Neural cell (in vitro differentiated cells): ENCODE results near the gene CELA3A. TPM values are rescaled to one million over a fixed set of nuclear protein-coding genes. Genes with fewer than 3 reads are reported as not detected.

Source experiments
- H2AFZ ChIP-seq: fragments of 200-600, 300-800 bp; sonication (generic), shearing (Covaris generic); 2 replicates; pipeline ENCODE4 v1.6.0; 2014; ENCODE audit warnings: low read depth, mild to moderate bottlenecking, antibody characterized with exemption, low read length, moderate library complexity
- H3F3A ChIP-seq: fragments of 200-600 bp; shearing (Covaris generic); 2 replicates; pipeline ENCODE4 v1.6.1; 2016; ENCODE audit warnings: mild to moderate bottlenecking, moderate library complexity, mixed read lengths, antibody characterized with exemption, low read length; ENCODE audit not compliant: insufficient read depth, poor library complexity, severe bottlenecking
- H3K27ac ChIP-seq: fragments of 200-600, 300-800 bp; sonication (generic), shearing (Covaris generic); 2 replicates; pipeline ENCODE4 v1.5.1; 2014; ENCODE audit warnings: mild to moderate bottlenecking, low read length, moderate library complexity
- H3K27me3 ChIP-seq: fragments of 300-800, 200-600 bp; sonication (generic), shearing (Covaris generic); 2 replicates; pipeline ENCODE4 v1.6.0; 2014; ENCODE audit warnings: mild to moderate bottlenecking, low read depth, low read length, moderate library complexity; ENCODE audit not compliant: insufficient read depth
- H3K36me3 ChIP-seq: fragments of 300-800, 200-600 bp; sonication (generic), shearing (Covaris generic); 2 replicates; pipeline ENCODE4 v1.5.1; 2014; ENCODE audit warnings: mild to moderate bottlenecking, antibody characterized with exemption, low read length, moderate library complexity; ENCODE audit not compliant: insufficient read depth
- H3K4me2 ChIP-seq: fragments of 300-800, 200-600 bp; sonication (generic), shearing (Covaris generic); 2 replicates; pipeline ENCODE4 v1.6.0; 2014; ENCODE audit warnings: mild to moderate bottlenecking, low read length
- H3K4me3 ChIP-seq: fragments of 300-800, 200-600 bp; sonication (generic), shearing (Covaris generic); 2 replicates; pipeline ENCODE4 v1.5.1; 2014; ENCODE audit warnings: mild to moderate bottlenecking, low read length, moderate library complexity
- H3K79me2 ChIP-seq: fragments of 200-600 bp; shearing (Covaris generic); replicated peaks from 2 replicates; pipeline ENCODE4 v1.6.0; 2014; ENCODE audit warnings: mild to moderate bottlenecking, low read length, moderate library complexity; ENCODE audit not compliant: insufficient read depth
- H3K9ac ChIP-seq: fragments of 300-800, 200-600 bp; sonication (generic), shearing (Covaris generic); 2 replicates; pipeline ENCODE4 v1.6.1; 2016; ENCODE audit warnings: mild to moderate bottlenecking, low read length, mixed read lengths
- H3K9me2 ChIP-seq: fragments of 200-600 bp; shearing (Covaris generic); 2 replicates; pipeline ENCODE4 v1.6.1; 2016; ENCODE audit warnings: mild to moderate bottlenecking, low read length, mixed read lengths; ENCODE audit not compliant: insufficient read depth
- H3K9me3 ChIP-seq: fragments of 200-600, 300-800 bp; sonication (generic), shearing (Covaris generic); 2 replicates; pipeline ENCODE4 v1.6.1; 2016; ENCODE audit warnings: mild to moderate bottlenecking, mixed run types, low read length, moderate library complexity, mixed read lengths
- H4K20me1 ChIP-seq: fragments of 200-600 bp; shearing (Covaris generic); 2 replicates; pipeline ENCODE4 v1.6.1; 2016; ENCODE audit warnings: mild to moderate bottlenecking, mixed run types; ENCODE audit not compliant: insufficient read depth
- EP300 ChIP-seq: fragments of 450-650 bp; conservative IDR thresholded peaks from 2 replicates; pipeline ENCODE4 v1.6.1; 2014; ENCODE audit warnings: antibody characterized with exemption, mild to moderate bottlenecking, moderate library complexity; ENCODE audit not compliant: poor library complexity, severe bottlenecking
- EZH2 ChIP-seq: fragments of 200-600, 300-800 bp; shearing (Covaris generic), sonication (generic); IDR thresholded peaks from 2 replicates; pipeline ENCODE4 v1.6.1; 2014; ENCODE audit warnings: antibody characterized with exemption, low read length, borderline replicate concordance, mild to moderate bottlenecking; ENCODE audit not compliant: insufficient read depth, poor library complexity, severe bottlenecking
- MXI1 ChIP-seq: fragments of 450-650 bp; conservative IDR thresholded peaks from 2 replicates; pipeline ENCODE4 v1.6.1; 2014; ENCODE audit warnings: antibody characterized with exemption, mild to moderate bottlenecking; ENCODE audit not compliant: poor library complexity, severe bottlenecking
- POLR2AphosphoS5 ChIP-seq: IDR thresholded peaks from 2 replicates; pipeline ENCODE4 v1.6.1; 2012
- RAD21 ChIP-seq: fragments of 450-650 bp; conservative IDR thresholded peaks from 2 replicates; pipeline ENCODE4 v1.6.1; 2014; ENCODE audit warnings: antibody characterized with exemption, mild to moderate bottlenecking, moderate library complexity
- SMC3 ChIP-seq: fragments of 450-650 bp; conservative IDR thresholded peaks from 2 replicates; pipeline ENCODE4 v1.6.1; 2014; ENCODE audit warnings: antibody characterized with exemption, mild to moderate bottlenecking, moderate library complexity; ENCODE audit not compliant: poor library complexity
- TAF1 ChIP-seq: IDR thresholded peaks from 2 replicates; pipeline ENCODE4 v1.6.1; 2012; ENCODE audit warnings: low read depth
- polyA plus RNA-seq: library from polyadenylated mRNA; depleted of rRNA; stranded (reverse); fragments of >200 nt; gene quantifications from 2 replicates; pipeline ENCODE4 v1.2.3, GENCODE V29; 2014
- TF ChIP-seq, protein P1 (sequence below): fragments of 450-650 bp; IDR thresholded peaks from 2 replicates; pipeline ENCODE4 v1.5.1; 2014; ENCODE audit warnings: antibody characterized with exemption, mild to moderate bottlenecking, moderate library complexity; ENCODE audit not compliant: poor library complexity, severe bottlenecking
- TF ChIP-seq, protein P2 (sequence below): IDR thresholded peaks from 2 replicates; pipeline ENCODE4 v1.6.1; 2012; ENCODE audit warnings: borderline replicate concordance

Gene CELA3A
- polyA plus RNA-seq, 1 donor from 2014 or later: not detected

DNA sequence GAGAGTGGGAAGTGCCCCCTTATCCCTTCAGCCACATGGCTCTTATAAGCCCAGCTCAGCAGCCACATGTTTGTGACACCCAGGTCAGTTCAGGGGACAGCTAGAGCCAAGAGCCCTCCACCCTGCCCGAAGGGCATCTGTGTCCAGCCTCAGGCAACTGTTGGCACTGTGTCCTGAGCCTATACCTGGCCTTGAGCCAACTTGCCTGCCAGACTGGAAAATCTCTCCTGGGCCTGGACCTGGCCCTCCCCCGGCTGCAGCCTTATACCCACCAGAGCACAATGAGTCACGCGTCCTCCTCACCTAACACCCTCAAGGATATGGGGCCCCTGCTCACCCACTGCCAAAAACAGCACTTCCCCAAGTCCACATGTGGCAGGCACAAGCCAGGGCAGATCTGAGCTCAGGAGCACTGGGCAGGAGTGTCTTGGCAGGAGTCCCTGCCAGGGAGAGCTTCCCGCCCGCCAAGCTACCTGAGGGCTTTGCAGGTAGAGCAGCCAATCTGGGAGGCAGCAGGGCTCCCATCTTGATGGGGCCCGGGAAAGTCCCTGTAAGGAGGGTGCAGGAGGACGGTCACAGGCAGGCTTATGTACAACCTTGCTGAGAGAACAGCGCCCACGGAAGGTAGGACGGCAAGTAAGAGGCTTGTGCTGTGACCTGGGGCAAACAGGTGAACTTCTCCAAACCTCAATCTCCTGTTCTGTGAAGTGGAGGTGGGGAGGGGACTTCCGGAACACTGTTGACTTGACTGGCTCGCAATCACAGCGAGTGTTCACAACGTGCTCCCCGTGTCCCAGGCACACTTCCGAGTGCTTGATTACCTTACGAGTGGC lies 44.5 kb upstream of the CELA3A start:
- TF ChIP-seq POLR2AphosphoS5 (no peak), SMC3 (no peak), EP300 (no peak), RAD21 (no peak), EZH2 (no peak), TAF1 (no peak), MXI1 (no peak)
- TF ChIP-seq, protein P1, sequence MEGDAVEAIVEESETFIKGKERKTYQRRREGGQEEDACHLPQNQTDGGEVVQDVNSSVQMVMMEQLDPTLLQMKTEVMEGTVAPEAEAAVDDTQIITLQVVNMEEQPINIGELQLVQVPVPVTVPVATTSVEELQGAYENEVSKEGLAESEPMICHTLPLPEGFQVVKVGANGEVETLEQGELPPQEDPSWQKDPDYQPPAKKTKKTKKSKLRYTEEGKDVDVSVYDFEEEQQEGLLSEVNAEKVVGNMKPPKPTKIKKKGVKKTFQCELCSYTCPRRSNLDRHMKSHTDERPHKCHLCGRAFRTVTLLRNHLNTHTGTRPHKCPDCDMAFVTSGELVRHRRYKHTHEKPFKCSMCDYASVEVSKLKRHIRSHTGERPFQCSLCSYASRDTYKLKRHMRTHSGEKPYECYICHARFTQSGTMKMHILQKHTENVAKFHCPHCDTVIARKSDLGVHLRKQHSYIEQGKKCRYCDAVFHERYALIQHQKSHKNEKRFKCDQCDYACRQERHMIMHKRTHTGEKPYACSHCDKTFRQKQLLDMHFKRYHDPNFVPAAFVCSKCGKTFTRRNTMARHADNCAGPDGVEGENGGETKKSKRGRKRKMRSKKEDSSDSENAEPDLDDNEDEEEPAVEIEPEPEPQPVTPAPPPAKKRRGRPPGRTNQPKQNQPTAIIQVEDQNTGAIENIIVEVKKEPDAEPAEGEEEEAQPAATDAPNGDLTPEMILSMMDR: no peak
- TF ChIP-seq, protein P2, sequence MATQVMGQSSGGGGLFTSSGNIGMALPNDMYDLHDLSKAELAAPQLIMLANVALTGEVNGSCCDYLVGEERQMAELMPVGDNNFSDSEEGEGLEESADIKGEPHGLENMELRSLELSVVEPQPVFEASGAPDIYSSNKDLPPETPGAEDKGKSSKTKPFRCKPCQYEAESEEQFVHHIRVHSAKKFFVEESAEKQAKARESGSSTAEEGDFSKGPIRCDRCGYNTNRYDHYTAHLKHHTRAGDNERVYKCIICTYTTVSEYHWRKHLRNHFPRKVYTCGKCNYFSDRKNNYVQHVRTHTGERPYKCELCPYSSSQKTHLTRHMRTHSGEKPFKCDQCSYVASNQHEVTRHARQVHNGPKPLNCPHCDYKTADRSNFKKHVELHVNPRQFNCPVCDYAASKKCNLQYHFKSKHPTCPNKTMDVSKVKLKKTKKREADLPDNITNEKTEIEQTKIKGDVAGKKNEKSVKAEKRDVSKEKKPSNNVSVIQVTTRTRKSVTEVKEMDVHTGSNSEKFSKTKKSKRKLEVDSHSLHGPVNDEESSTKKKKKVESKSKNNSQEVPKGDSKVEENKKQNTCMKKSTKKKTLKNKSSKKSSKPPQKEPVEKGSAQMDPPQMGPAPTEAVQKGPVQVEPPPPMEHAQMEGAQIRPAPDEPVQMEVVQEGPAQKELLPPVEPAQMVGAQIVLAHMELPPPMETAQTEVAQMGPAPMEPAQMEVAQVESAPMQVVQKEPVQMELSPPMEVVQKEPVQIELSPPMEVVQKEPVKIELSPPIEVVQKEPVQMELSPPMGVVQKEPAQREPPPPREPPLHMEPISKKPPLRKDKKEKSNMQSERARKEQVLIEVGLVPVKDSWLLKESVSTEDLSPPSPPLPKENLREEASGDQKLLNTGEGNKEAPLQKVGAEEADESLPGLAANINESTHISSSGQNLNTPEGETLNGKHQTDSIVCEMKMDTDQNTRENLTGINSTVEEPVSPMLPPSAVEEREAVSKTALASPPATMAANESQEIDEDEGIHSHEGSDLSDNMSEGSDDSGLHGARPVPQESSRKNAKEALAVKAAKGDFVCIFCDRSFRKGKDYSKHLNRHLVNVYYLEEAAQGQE: no peak
- no peaks in the 10 kb centered on the region for H3K9me3 ChIP-seq
- H2AFZ ChIP-seq: no peak overlapping the region
- no peaks in the 10 kb centered on the region for H3K9me2 ChIP-seq
- no peaks in the 10 kb centered on the region for H4K20me1 ChIP-seq
- H3K27ac ChIP-seq: no peak overlapping the region
- no peaks in the 10 kb centered on the region for H3K27me3 ChIP-seq
- no peak overlapping the region for H3K4me3 ChIP-seq
- no peak overlapping the region for H3K9ac ChIP-seq
- H3K79me2 ChIP-seq: no peaks in the 10 kb centered on the region
- no peak overlapping the region for H3K4me2 ChIP-seq
- no peaks in the 10 kb centered on the region for H3K36me3 ChIP-seq
- no peaks in the 10 kb centered on the region for H3F3A ChIP-seq

DNA sequence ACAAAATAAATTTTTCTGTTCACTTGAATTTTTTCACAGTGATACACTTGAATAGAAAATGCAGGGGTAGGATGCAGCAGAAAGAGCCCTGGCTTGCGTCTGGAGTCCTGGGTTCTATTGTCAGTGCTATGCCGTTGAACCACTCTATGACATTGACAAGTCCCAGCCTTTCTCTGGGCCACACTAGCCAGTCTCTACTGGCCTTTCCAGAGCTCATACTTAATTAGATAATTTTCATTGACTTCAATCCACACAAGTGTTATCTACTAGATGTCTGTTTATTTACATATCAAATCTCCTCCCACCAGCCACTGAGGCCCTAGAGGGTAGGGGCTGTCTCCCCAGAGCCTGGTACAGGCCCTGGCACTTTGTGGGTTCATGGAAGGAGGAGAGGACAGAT lies 40.1 kb upstream of the CELA3A start:
- Histone ChIP-seq H3K4me2 (no peak overlapping the region), H3K9me2 (no peaks in the 10 kb centered on the region), H4K20me1 (no peaks in the 10 kb centered on the region), H3K9ac (no peak overlapping the region), H3K36me3 (no peaks in the 10 kb centered on the region), H3K27ac (no peak overlapping the region), H3K4me3 (no peak overlapping the region), H2AFZ (no peak overlapping the region), H3K27me3 (no peaks in the 10 kb centered on the region), H3K79me2 (no peaks in the 10 kb centered on the region), H3K9me3 (no peaks in the 10 kb centered on the region), H3F3A (no peaks in the 10 kb centered on the region)
- TF ChIP-seq EP300 (no peak), POLR2AphosphoS5 (no peak), EZH2 (no peak), SMC3 (no peak), TAF1 (no peak), MXI1 (no peak), RAD21 (no peak)
- TF ChIP-seq, protein P1: no peak
- TF ChIP-seq, protein P2: no peak
